Stomach (tissue), 9 donors: ENCODE results near the gene NR5A1. TPM values are rescaled to one million over a fixed set of nuclear protein-coding genes. Genes with fewer than 3 reads are reported as not detected.

Experiments
- DNase-seq, 2 donors: peaks; one replicate each; pipeline versions ENCODE4 v3.0.0 to v3.0.0-alpha.2; 2013 to 2019
- H3K27ac ChIP-seq, 5 donors: fragments of 200-600 bp in 4 of 5; sonication (generic) in 4 of 5; one replicate each; pipeline ENCODE4 v1.5.1; 2013 to 2019; ENCODE audit warnings: mild to moderate bottlenecking in 1 of 5, moderate library complexity in 1 of 5
- H3K27me3 ChIP-seq, 3 donors: fragments of 200-600 bp; sonication (generic); one replicate each; pipeline ENCODE4 v1.5.1; 2017 to 2019; ENCODE audit warnings: mixed run types in 1 of 3
- H3K36me3 ChIP-seq, 4 donors: fragments of 200-600 bp; sonication (generic); 1 replicate in 3 of 4; 2 replicates in 1 of 4; pipeline ENCODE4 v1.5.1; 2016 to 2019
- H3K4me1 ChIP-seq, 4 donors: fragments of 200-600 bp; sonication (generic); one replicate each; pipeline ENCODE4 v1.5.1; 2016 to 2019
- H3K4me3 ChIP-seq, 4 donors: fragments of 200-600 bp; sonication (generic) in 3 of 4; one replicate each; pipeline ENCODE4 v1.5.1; 2016 to 2019; ENCODE audit warnings: mild to moderate bottlenecking in 1 of 4
- H3K9me3 ChIP-seq, 4 donors: fragments of 200-600 bp; sonication (generic); one replicate each; pipeline ENCODE4 v1.5.1; 2016 to 2019
- CTCF ChIP-seq, 7 experiments: fragments of 450-650 bp in 4 of 7; fragments of 200-600 bp in 3 of 7; sonication (generic) in 3 of 7; IDR thresholded peaks; one replicate each; pipeline ENCODE4 v1.5.1; 2016 to 2019; ENCODE audit warnings: antibody characterized with exemption in 7 of 7, control low read depth in 2 of 7, mild to moderate bottlenecking in 1 of 7
- EP300 ChIP-seq: sonication (generic); formaldehyde crosslinking; IDR thresholded peaks from one replicate; pipeline ENCODE4 v1.6.1; 2017; ENCODE audit warnings: antibody characterized with exemption
- POLR2A ChIP-seq, 4 donors: fragments of 450-650 bp; IDR thresholded peaks; one replicate each; pipeline ENCODE4 v1.6.1; 2016; ENCODE audit warnings: antibody characterized with exemption in 4 of 4, control low read depth in 2 of 4, mild to moderate bottlenecking in 1 of 4, moderate library complexity in 1 of 4
- POLR2AphosphoS5 ChIP-seq, 3 donors: sonication (generic); formaldehyde crosslinking; IDR thresholded peaks; one replicate each; pipeline ENCODE4 v1.6.1; 2016; ENCODE audit warnings: antibody characterized with exemption in 3 of 3
- WGBS, 5 donors: extraction: QIAGEN DNeasy Blood & Tissue Kit in 3 of 5; methylation state at CpG; one replicate each; pipeline versions ENCODE4 v1.1.5 to v1.1.7; 2013 to 2018; 5-methylcytosine and 5-hydroxymethylcytosine counted together
- intact Hi-C: fragments of 100-400 bp; cut with DNase I; formaldehyde crosslinking; loops from one replicate; pipeline ENCODE4 v1.15.1; 2023; ENCODE audit warnings: low total_unique reads
- polyA plus RNA-seq, 3 donors: library from polyadenylated mRNA; stranded (reverse); fragments of 200-250 nt; gene quantifications; one replicate each; pipeline ENCODE4 v1.2.3, GENCODE V29; 2013
- total RNA-seq, 5 donors: library from RNA; depleted of rRNA; stranded (reverse); fragments of >200 nt; gene quantifications; one replicate each; pipeline versions ENCODE4 v1.1.0 to v1.2.3, GENCODE V29; 2014 to 2016
- donor health status: healthy with polysubstance abuse.
- donor health status: Bipolar disorder and iron deficiency.
- donor health status: healthy.

The NR5A1 gene
- total and polyA plus RNA-seq, 8 donors = 0.03 to 2.4 TPM; not detected in 6

GRCh38 chr9:124490004-124490403 lies 17.2 kb downstream of the NR5A1 start:
- Histone ChIP-seq H3K27me3 (peaks cover 0 to 88% (median 19%) of the 10 kb centered on the region in 3 donors), H3K27ac (no peak overlapping the region), H3K36me3 (no peaks in the 10 kb centered on the region), H3K4me1 (peaks cover 0 to 3% (median 0%) of the 10 kb centered on the region in 4 donors), H3K4me3 (no peak overlapping the region), H3K9me3 (no peaks in the 10 kb centered on the region)
- TF ChIP-seq POLR2AphosphoS5 (IDR thresholded peaks at IDR 0.05) = no peak
- TF ChIP-seq POLR2A (IDR thresholded peaks at IDR 0.05) = no peak
- no peak for DNase-seq
- 65 to 84% (median 76%) methylated on average over 2 of the region's 2 CpGs for WGBS, 5 donors
- intact Hi-C loops = no loop called here

GRCh38 chr9:124489222-124489621 lies 18.0 kb downstream of the NR5A1 start:
- Histone ChIP-seq H3K4me1 (peaks cover 0 to 3% (median 0%) of the 10 kb centered on the region in 4 donors), H3K27ac (no peak overlapping the region), H3K36me3 (no peaks in the 10 kb centered on the region), H3K4me3 (no peak overlapping the region), H3K9me3 (no peaks in the 10 kb centered on the region), H3K27me3 (peaks cover 0 to 88% (median 19%) of the 10 kb centered on the region in 3 donors)
- 51 to 61% (median 59%) methylated on average over 13 of the region's 13 CpGs for WGBS, 5 donors
- intact Hi-C loops = no loop called here
- TF ChIP-seq POLR2A (IDR thresholded peaks at IDR 0.05) = no peak
- TF ChIP-seq EP300 = no peak
- no peak for TF ChIP-seq CTCF (IDR thresholded peaks at IDR 0.05)
- no peak for TF ChIP-seq POLR2AphosphoS5 (IDR thresholded peaks at IDR 0.05)
- no peak for DNase-seq

- no peaks in the 10 kb centered on the region for H3K9me3 ChIP-seq
- TF ChIP-seq EP300 (no peak), POLR2A (IDR thresholded peaks at IDR 0.05) (no peak), CTCF (IDR thresholded peaks at IDR 0.05) (no peak), POLR2AphosphoS5 (IDR thresholded peaks at IDR 0.05) (no peak)
Measured at GRCh38 chr9:124488641-124489210, 18.5 kb downstream of the NR5A1 start.

GRCh38 chr9:124487260-124488182 lies 19.7 kb downstream of the NR5A1 start:
- TF ChIP-seq EP300 = no peak
- TF ChIP-seq POLR2A (IDR thresholded peaks at IDR 0.05) = no peak
- TF ChIP-seq CTCF (IDR thresholded peaks at IDR 0.05) = no peak
- no peak for TF ChIP-seq POLR2AphosphoS5 (IDR thresholded peaks at IDR 0.05)
- no peaks in the 10 kb centered on the region for H3K36me3 ChIP-seq
- WGBS, 5 donors = 32 to 49% (median 37%) methylated on average over 21 to 40 of the region's 40 CpGs
- H3K27ac ChIP-seq = no peak overlapping the region
- peaks cover 0 to 3% (median 0%) of the 10 kb centered on the region in 4 donors for H3K4me1 ChIP-seq
- intact Hi-C loops = no loop called here
- H3K9me3 ChIP-seq = no peaks in the 10 kb centered on the region
- no peak overlapping the region for H3K4me3 ChIP-seq
- peaks cover 0 to 95% (median 20%) of the 10 kb centered on the region in 3 donors for H3K27me3 ChIP-seq
- no peak for DNase-seq

More at GRCh38 chr9:124488641-124489210, 18.5 kb downstream of the NR5A1 start:
- Histone ChIP-seq H3K36me3 (no peaks in the 10 kb centered on the region), H3K27me3 (peaks cover 0 to 90% (median 19%) of the 10 kb centered on the region in 3 donors), H3K4me1 (peaks cover 0 to 3% (median 0%) of the 10 kb centered on the region in 4 donors), H3K4me3 (no peak overlapping the region), H3K27ac (no peak overlapping the region)
- DNase-seq = no peak
- intact Hi-C loops = no loop called here
- WGBS, 5 donors = 87 to 93% (median 89%) methylated on average over 6 to 8 of the region's 8 CpGs
